GM18520 (cell line): ENCODE results near the gene CALM3.
"Not testable (repeated sequence)": the region's sequence is repeated elsewhere in the genome, so short reads cannot be mapped to it uniquely, and the experiment has no call there.

Experiments used
- ATAC-seq: cut with Tn5 transposase; IDR thresholded peaks from one replicate; pipeline ENCODE4 v1.9.1; 2021; ENCODE audit not compliant: unreplicated experiment

Gene CALM3

DNA sequence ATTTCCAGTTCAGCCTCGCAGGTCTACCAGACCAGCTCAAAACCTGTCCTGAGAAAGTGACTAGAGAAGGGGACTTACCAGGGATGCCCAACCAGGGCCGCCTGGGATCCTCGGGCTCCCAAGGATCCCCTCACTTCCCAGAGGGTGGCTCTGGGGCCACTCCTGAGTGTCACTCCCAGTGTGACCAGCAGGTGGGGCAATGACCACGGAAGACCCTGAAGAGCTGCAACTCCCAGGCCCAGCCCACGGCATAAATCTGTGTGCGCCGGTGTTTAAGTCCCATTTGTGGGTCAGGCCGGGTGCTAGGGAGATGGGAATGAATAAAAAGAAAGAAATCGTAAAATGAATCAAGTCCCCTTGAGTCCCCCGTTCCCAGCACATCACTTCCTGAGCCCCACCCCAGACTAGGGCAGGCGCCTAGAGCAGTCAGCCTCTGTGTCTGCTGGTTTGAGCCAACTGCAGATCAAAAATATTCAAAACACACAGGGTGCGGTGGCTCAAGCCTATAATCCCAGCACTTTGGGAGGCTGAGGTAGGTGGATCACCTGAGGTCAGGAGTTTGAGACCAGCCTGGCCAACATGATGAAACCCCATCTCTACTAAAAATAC, 13.1 kb downstream of the CALM3 start:
- no peak for ATAC-seq

DNA sequence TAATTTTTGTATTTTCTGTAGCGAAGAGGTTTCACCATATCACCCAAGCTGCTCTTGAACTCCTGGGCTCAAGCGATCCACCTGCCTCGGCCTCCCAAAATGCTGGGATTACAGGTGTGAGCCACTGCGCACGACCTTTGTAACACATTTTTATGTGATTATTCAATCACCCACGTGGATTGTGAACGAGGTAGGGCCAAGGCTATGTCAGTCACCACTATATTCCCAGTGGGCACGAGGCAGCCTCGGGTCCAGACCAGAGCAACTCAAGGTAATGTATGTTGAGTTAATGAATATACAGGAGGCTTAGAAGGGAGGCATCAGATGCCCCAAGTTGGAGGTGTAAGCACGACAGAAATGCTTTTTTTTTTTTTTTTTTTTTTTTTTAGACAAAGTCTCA, 14.8 kb downstream of the CALM3 start:
- no peak for ATAC-seq

DNA sequence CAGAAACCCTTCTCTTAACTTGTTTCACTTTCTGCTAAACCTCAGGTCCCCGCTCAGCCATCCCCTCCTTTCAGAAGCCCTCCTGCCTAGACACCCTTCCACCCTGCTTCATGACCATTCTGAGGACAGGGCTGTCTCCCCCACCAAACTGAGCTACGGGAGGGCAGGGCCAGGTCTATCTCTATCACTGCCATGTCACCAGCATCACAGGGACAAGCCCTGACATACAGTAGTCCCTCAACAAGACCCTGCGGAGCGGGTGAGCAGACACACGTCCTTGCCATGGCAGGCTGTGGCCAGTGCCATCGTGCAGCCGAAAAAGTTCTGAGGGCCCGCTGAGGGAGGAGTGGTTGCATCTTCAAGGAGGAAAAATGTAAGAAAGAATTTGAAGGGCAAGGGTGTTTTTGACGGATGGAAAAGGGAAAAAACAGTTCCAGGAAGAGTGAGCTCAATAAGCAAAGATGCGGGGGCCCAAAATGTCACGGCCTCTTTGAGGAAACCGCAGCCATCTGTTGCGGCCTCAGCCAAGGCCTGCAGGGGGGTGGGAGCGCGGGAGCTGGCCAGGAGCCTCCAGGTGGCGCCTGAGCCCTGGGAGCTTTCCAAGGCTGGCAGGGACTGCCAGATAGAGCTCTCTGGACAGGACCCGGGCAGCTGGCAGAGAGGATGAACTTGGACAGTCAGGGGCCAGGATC, 15.6 kb downstream of the CALM3 start:
- no peak for ATAC-seq

DNA sequence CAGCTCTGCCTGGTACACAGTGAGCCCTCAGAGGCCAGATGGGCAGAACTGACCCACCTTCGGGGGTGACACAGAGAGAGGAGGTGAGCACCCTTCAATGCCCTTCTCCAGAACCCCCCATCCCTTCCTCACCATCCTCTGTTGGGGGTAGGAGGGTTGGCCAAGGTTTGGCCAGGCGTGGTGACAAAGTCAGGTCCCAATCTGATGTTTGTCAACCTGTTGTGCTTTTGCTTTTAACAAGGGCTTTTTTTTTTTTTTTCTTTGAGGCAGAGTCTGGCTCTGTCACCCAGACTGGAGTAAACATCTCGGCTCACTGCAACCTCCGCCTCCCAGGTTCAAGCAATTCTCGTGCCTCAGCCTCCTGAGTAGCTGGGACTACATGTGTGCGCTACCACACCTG, 16.5 kb downstream of the CALM3 start:
- no peak for ATAC-seq

DNA sequence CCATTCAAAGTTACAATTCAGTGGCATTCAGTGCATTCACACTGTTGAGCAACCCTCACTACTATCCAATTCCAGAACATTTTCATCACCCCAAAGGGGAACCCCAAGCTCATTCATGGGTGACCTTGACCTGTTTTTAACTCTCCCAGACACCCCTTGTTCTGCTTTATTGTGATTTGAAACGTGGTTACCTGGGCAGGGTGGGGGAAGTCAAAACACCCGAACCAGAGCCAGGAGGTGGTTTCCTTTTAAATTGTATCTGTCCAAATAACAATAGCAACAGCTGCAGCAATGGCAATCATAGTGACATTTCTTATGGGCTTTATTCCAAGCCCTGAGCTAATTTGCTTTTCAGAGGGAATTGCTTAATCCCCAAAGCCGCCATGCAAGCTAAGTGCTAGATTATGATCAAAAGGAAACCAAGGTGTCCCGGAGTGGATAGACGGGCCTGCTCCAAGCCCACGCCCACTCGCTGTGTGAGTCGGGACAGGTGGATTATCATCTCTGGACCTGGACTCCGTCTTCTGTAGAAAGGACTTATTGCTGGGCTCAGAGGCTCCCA, 17.6 kb downstream of the CALM3 start:
- peak; percentile 36 for ATAC-seq

DNA sequence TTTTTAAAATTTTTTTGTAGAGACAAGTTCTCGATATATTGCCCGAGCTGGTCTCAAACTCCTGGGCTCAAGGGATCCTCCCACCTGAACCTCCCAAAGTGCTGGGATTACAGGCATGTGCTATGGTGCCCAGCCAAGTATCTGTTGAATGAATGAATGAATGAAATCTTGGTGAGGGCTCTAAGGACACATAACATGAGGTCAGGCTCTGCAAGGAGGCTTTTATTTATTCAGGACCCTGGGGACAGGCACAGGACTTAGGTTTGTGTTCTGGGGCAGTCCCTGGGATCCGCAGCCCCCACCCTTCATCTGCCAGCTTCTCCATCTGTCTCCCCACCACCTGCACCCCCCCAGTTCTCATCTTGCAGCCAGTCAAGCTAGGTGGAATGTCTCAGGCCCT, 19.1 kb downstream of the CALM3 start:
- ATAC-seq: no peak

DNA sequence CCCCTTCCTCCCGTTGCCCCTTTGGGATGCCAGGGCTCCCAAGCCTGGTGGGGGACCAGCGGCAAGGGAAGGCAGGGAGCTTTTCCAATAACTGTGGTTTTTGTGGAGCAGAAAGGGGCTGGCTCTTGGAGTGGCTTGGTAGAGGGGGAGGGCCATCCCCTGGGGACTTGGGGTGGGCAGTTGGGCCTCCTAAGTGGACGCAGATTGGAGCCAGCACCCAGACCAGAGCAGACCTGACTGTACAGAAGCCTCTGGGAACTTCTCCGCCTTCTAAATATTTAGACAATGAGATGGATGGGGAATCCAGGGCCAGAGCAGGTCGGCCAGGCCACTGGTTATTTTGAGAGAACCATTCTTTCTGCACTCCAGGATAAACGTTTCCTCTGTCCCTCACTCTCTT, 19.6 kb downstream of the CALM3 start:
- ATAC-seq: no peak

DNA sequence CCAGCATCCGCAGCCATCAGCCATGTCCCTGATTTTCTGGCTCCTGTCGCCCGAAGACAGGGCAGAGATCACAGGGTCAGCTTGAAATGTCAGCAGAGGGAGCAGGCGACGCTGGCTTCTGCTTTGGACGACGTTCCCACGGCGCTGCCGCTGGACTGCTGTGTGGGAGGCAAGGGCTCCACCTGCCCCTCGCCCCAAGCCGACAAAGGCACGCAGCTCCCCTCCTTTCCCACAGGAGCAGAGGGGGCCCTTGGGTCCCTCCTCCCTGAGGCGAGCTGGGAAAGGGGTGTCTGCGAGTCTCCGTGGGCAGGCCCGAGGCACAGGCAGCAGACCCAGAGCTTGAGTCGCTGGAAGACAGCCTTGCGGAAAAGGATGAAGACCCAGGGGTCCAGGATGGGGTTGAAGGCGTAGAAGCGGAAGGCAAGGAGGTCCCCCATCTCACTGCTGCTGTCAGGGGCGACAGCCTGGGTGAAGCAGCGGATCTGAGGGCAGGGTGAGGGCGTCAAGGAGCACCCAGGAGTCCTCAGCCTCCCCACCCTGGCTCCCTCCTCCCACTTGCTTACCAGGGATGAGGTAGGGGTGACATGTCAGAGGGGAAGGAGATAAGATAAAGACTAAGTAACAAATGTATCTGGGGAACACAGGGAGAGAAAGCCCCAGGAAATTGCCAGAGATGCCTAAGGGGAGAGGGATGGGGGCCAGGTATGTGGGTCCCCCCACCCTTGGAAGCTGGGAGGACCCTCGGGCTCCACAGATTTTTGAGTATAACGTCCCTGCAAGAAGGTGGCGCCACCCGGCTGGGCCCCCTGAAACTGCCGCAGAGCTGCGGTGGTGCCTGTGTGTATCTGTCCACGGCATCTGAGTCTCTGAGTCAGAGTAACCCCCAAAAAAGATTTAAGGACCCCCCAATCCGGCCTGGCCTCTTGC, 20.3 kb downstream of the CALM3 start:
- no peak for ATAC-seq

DNA sequence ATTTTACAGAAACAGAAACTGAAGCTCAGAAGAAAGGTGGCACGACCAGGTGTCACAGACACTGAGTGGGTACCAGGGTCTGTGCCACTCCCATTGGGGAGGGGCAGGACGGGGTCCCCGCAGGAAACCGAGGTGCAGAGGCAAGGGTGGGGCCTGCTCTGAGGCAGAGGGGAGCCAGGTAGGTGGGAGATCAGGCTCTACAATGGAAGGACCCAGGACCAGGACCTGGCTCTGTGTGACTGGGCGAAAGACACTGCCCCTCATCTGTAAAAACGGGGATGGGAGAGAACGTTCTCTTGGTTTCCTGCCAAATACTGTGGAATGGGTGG, 21.0 kb downstream of the CALM3 start:
- no peak for ATAC-seq

DNA sequence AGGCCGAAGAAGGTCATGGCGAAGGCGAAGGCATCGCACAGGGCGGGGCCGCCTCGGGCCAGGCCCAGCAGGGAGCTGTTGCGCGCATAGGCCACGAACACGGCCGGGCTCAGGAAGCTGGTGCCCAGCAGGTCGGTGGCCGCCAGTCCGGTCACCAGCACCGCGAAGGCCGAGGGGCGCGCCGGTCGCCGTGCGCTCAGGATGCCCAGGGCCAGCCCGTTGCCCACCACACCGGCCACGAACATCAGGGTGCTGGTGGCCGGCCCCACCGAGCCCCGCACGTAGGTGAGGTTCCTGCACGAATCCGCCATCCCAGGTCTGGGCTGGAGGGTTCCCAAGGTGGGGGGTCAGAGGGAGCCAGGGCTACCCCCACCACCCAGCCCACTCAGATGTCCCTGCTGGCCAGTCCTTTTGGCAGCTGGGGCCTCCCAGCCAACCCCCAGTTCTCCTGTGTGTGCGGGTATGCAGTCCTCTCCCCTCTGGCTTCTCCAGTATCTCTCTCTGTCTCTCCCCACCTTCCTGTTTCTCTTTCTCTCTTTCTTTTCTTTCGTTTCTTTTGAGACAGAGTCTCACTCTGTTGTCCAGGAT, 22.9 kb downstream of the CALM3 start:
- ATAC-seq: no peak

DNA sequence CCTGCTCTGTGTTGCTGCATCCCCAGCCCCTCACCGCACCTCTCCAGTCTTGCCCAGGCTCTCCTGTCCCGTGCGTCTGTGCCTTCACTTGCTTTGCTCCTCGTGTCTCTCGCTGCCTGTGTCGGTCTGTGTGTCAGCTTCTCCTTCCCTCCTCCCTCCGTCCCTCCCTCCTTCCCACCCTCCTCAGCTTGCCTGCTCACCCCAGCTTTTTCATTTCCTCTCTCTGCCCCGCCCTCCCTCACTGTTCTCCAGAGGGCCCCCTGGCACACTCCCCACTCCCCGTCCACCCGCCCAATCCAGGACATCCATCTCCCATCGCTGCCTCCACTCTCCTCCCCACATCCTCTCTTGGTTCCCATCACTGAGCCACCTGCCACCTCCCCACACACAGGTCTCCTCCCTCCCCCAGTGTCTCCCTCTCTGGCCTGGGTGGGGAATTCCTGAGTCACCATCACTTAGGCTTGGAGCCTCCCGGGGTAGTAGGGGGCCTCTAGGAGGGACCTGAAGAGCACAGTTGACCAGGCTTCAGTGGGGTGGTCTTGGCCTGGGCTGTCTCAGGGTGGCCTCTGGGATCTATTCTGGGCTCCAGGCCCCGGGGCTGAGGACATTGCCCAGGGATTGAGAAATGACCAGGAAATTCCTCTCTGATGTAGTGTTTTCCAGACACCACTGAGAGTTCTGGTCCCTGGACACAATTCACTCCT, 24.0 kb downstream of the CALM3 start, which contains the start of gene PTGIR:
Gene PTGIR (minus strand): TSS at position 132 of the 704 bp plus-strand sequence. CDS start 864 bp downstream, outside the sequence.
- ATAC-seq: no peak

DNA sequence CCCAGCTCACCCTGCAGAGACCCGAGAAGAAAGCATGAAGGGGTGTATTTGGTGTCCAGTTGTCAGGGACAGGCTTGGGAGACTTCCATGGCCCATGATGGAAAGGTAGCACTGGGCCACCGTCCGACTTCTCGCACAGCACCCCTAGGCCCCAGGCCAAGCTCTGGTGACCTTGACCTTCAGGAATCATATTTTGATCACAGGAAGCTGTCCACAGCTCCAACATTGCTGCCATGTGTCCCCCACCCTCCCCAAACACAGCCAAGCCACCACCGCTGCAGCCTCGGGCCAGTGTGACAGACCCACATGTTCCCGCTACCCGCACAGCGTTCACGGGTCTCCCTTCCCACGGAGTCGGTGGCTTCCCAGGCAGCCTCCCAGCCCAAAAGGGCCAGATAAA, 24.6 kb downstream of the CALM3 start:
- ATAC-seq: no peak

DNA sequence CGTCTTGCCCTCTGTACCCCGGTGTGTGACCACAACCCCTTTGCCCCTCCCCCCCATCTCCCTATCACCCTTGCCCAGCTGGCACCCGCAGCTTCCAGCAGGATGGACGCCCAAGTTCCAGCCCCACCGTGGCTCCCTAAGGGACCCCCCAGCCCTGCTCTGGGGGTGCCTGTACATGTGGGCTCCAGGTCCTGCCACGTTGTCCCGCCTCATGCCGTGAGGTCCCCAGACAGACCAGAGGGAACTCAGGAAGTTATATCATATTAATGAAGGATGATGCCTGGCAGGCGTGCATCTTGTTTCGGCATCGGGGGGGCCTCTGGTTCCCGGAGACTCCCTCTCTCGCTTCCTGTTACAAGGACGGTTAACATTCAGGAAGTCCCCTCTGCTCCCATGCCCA, 25.3 kb downstream of the CALM3 start:
- ATAC-seq: no peak

DNA sequence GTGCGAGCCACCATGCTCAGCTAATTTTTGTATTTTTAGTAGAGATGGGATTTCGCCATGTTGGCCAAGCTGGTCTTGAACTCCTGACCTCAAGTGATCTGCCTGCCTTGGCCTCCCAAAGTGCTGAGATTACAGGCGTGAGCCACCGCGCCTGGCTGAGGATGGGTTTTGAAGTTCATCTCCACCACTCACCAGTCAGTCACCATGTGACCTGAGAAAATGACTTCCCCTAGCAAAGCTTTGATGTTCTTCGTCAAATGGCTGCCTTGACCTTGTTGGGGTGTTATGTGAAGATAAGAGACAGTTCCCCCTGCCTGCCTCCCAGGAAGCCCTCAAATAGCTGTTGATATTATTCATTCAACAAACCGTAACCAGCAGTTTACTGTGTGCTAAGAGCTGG, 27.8 kb downstream of the CALM3 start:
- not testable (repeated sequence) for ATAC-seq

DNA sequence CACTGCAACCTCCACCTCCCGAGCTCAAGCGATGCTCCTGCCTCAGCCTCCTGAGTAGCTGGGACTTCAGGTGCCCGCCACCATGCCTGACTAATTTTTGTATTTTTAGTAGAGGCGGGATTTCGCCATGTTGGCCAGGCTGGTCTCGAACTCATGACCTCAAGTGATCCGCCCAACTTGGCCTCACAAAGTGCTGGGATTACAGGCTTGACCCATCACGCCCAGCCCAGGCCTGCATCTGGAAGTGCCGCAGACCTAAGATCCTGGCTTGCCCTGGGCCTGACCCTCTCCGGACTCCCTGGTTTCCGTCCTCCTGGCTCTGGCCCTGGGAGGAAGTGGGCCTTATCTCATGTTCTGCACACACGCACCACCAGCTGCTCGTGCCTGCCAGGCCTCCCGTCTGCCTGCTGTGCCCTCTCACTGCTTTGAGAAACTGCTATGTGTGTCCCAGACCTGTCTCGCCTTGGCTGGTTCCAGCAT, 28.5 kb downstream of the CALM3 start:
- ATAC-seq: no peak

DNA sequence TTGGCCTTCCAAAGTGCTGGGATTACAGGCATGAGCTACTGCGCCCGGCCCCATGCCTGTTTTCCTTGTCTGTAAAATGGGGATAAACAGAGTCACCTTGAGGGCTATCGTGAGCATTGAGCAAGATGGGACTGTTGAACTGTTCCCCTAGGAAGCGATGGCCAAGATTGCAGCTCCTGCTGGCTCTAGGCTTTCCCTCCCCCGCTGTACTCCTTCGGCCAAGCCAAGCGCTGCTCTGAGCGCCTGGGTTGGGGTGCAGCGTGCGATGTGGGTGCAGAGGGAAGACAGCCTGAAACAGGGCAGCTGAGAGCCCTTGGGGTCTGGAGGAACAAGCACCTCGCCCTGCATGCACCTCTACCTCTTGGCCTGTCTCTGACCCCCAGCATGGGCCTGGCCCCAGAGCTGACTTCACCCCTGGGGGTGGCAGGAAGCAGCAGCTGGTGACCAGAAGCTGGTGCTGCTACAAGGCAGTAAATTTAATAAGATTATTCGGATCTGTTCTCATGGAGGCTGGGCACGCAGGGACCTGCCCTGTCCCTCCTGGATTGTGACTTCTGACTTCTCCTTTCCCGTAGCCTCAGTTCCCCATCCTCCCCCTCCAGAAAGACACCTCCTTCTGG, 29.6 kb downstream of the CALM3 start:
- ATAC-seq: no peak

DNA sequence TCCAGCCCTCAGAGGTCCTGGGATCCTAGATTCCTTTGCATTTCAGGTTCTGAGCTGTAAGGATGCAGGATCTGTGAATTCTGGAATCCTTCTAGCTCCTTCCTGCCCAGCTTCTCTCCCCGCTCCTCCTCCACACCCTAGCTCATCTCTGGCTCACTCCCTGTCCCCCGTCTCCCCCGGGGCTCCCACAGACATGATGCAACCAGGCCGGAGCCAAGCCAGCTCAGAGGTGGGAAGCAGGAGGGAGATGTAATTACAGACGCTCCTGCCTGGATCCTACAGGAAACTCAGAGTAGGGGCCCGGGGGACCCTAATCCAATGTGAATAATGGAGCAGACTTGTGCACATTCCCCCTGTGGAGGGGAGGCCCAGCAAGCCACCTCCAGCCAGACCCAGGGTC, 30.4 kb downstream of the CALM3 start:
- no peak for ATAC-seq

DNA sequence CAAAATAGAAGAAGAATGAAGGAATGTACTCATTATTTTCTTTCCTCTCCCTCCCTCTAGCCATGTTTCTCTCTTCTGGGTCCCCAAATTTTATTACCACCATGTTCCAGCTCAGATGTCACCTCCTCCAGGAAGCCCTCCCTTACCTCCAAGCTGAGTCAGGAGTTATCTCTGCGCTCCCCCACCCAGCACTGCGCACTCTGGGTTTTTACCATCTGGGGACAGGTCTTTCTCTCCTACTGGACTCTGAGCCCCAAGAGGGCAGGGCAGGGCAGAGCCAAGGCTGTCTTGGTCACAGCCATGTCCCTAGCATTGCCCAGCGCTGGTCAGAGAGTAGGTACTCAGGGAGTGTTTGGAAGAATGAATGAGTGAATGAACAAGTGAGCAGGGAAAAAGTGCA, 32.0 kb downstream of the CALM3 start:
- no peak for ATAC-seq

DNA sequence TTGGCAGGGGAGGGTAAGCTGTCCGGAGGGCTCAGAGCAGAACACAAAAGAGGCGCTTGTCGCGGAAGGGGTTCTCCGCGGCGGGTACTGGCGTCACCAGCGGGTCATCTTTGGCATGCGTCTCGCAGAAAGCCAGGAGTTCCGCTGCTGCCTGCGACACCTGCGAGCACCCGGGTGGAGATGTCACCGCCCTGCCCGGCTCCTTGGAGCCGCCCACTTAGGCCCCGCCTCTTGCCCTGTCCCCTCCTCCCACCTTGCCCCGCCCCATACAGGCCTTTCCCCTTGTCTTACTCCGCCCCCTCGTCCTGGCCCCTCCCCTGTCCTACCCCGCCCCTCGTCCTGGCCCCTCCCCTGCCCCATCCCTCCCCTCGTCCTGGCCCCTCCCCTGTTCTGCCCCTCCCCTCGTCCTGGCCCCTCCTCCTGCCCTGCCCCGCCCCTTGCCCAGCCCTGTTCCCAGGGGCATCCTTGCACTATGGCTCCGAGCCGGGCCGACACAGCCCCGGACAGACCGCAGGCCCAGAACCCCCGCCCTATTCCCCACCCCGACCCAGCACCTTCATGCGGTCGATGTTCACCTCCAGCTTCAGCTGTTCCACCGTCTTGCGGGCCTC, 33.0 kb downstream of the CALM3 start:
- peak; percentile 44 for ATAC-seq
